HepG2 (cell line): ENCODE measurements around the gene SBNO2. TPM values are rescaled to one million over a fixed set of nuclear protein-coding genes. Genes with fewer than 3 reads are reported as not detected.

Experiments
- ATAC-seq: fragments of 200-7000 bp; cut with Tn5 transposase; 3 replicates; pipeline ENCODE4 v1.9.1; 2020; ENCODE audit warnings: mild to moderate bottlenecking, moderate library complexity
- BruUV-seq: library from RNA; stranded (reverse); fragments of 400-500 nt; replicated peaks from 2 replicates; lab custom pipeline; 2021; lab: Mats Ljungman, UMichigan
- CTCF ChIA-PET: fragments of 300-600 bp; formaldehyde crosslinking; extraction: SDS; loops from one replicate; lab custom pipeline; 2021; ENCODE audit warnings: low total read pairs, inconsistent platforms, low intra/inter-chr PET ratio; lab: Yijun Ruan, JAX
- POLR2A ChIA-PET: fragments of 350-600 bp; sonication (Branson Sonifier 250); formaldehyde crosslinking; loops from one replicate; lab custom pipeline; 2020; ENCODE audit warnings: antibody characterized with exemption, inconsistent platforms; lab: Yijun Ruan, JAX
- DNase-seq: peaks from one replicate; pipeline ENCODE4 v3.0.0-alpha.2; 2015; ENCODE audit warnings: low spot score
- FAIRE-seq: peaks from 3 replicates; lab custom pipeline; 2011; peaks lifted over from hg19 to GRCh38; lab: Jason Lieb, UNC
- H2AFZ ChIP-seq: one replicate; pipeline ENCODE4 v1.6.1; 2011; ENCODE audit warnings: low read length, inconsistent platforms
- H3K27ac ChIP-seq: fragments of 300-600 bp; 3 replicates; pipeline ENCODE4 v1.8.0; 2011; ENCODE audit warnings: mixed run types, mild to moderate bottlenecking, mixed read lengths, low read length, inconsistent platforms; ENCODE audit not compliant: insufficient read depth; ENCODE audit errors: extremely low read length
- H3K27me3 ChIP-seq, 2 experiments: fragments of 200-600 bp in 1 of 2; 2 replicates in 1 of 2; 3 replicates in 1 of 2; pipeline versions ENCODE4 v1.6.0 to v1.8.0; 2011; ENCODE audit warnings: low read length in 2 of 2, mild to moderate bottlenecking in 2 of 2, moderate library complexity in 2 of 2, inconsistent platforms in 1 of 2; ENCODE audit not compliant: insufficient read depth in 2 of 2, control insufficient read depth in 1 of 2
- H3K36me3 ChIP-seq, 2 experiments: fragments of 200-600 bp in 1 of 2; replicated peaks in 1 of 2; 2 replicates in 1 of 2; 3 replicates in 1 of 2; pipeline versions ENCODE4 v1.5.1 to v1.8.0; 2011; ENCODE audit warnings: low read length in 2 of 2, inconsistent platforms in 1 of 2; ENCODE audit not compliant: insufficient read depth in 2 of 2, control insufficient read depth in 1 of 2
- H3K4me1 ChIP-seq: 2 replicates; pipeline ENCODE4 v1.5.1; 2012; ENCODE audit warnings: low read length, inconsistent platforms; ENCODE audit not compliant: insufficient read depth
- H3K4me2 ChIP-seq: 2 replicates; pipeline ENCODE4 v1.6.0; 2011; ENCODE audit warnings: low read depth, low read length, inconsistent platforms
- H3K4me3 ChIP-seq, 3 experiments: fragments of 200-600 bp in 1 of 3; sonication (generic), shearing (Covaris generic) in 1 of 3; replicated peaks in 1 of 3; 2 replicates each; pipeline ENCODE4 v1.5.1; 2011 to 2016; ENCODE audit warnings: low read length in 3 of 3, inconsistent platforms in 2 of 3, low read depth in 2 of 3, mild to moderate bottlenecking in 2 of 3, control low read depth in 1 of 3, mixed read lengths in 1 of 3; ENCODE audit not compliant: insufficient read depth in 1 of 3
- H3K79me2 ChIP-seq: one replicate; pipeline ENCODE4 v1.6.1; 2011; ENCODE audit warnings: low read length, inconsistent platforms; ENCODE audit not compliant: insufficient read depth
- H3K9ac ChIP-seq: 2 replicates; pipeline ENCODE4 v1.6.0; 2011; ENCODE audit warnings: mild to moderate bottlenecking, low read depth, low read length, inconsistent platforms; ENCODE audit not compliant: insufficient read depth
- H3K9me3 ChIP-seq: 2 replicates; pipeline ENCODE4 v1.5.1; 2012; ENCODE audit warnings: mild to moderate bottlenecking, low read length
- H4K20me1 ChIP-seq: 2 replicates; pipeline ENCODE4 v1.6.0; 2011; ENCODE audit warnings: inconsistent platforms, mild to moderate bottlenecking, low read length, moderate library complexity; ENCODE audit not compliant: insufficient read depth
- AGO2 ChIP-seq: fragments of 200-400 bp; formaldehyde crosslinking; optimal IDR thresholded peaks from 2 replicates; pipeline ENCODE3; 2017; ENCODE audit warnings: mild to moderate bottlenecking, low read depth, low read length, moderate library complexity
- DNMT1 ChIP-seq: sonication (generic); formaldehyde crosslinking; IDR thresholded peaks from 2 replicates; pipeline ENCODE4 v1.5.1; 2020; ENCODE audit warnings: mild to moderate bottlenecking, missing genetic modification reagents
- GMEB1 ChIP-seq: sonication (generic); formaldehyde crosslinking; IDR thresholded peaks from 2 replicates; pipeline ENCODE4 v1.5.1; 2020; ENCODE audit warnings: missing genetic modification reagents, mild to moderate bottlenecking, borderline replicate concordance
- HOXA9 ChIP-seq: sonication (generic); formaldehyde crosslinking; IDR thresholded peaks from 2 replicates; pipeline ENCODE4 v1.8.1; 2022; ENCODE audit warnings: missing genetic modification reagents, mild to moderate bottlenecking, moderate library complexity, borderline replicate concordance
- PHF20 ChIP-seq: sonication (generic); formaldehyde crosslinking; IDR thresholded peaks from 2 replicates; pipeline ENCODE4 v1.5.0; 2020; ENCODE audit warnings: mild to moderate bottlenecking, missing genetic modification reagents
- ZFP36L1 ChIP-seq: sonication (generic); formaldehyde crosslinking; IDR thresholded peaks from 2 replicates; pipeline ENCODE4 v1.8.0; 2022; ENCODE audit warnings: mild to moderate bottlenecking, missing genetic modification reagents, moderate library complexity
- ZNF441 ChIP-seq: sonication (generic); formaldehyde crosslinking; IDR thresholded peaks from 2 replicates; pipeline ENCODE4 v1.7.0; 2021; ENCODE audit warnings: missing genetic modification reagents, borderline replicate concordance
- WGBS: methylation state at CpG from one replicate; pipeline ENCODE4 v1.1.6; 2017; ENCODE audit warnings: low lambda C conversion rate; 5-methylcytosine and 5-hydroxymethylcytosine counted together
- in situ Hi-C: cut with HindIII; loops from 2 replicates; pipeline ENCODE4 v1.10.0; 2017; ENCODE audit warnings: low pct_unique_long_range_greater_than_20kb; ENCODE audit not compliant: extremely low pct_ligation_motif_present
- intact Hi-C: fragments of 100-400 bp; cut with micrococcal nuclease; formaldehyde crosslinking; loops from one replicate; pipeline ENCODE4 v1.10.0; 2022; ENCODE audit not compliant: unreplicated experiment
- polyA plus RNA-seq, 8 experiments: library from polyadenylated mRNA; depleted of rRNA in 3 of 8; stranded (reverse) in 7 of 8; unstranded in 1 of 8; fragments of >200 nt; fragmentation: Illumina TruSeq in 4 of 8; extraction: Trizol in 4 of 8; gene quantifications; 2 replicates each; pipeline versions ENCODE4 v1.2.1 to v1.2.3, GENCODE V29; 2011 to 2016; ENCODE audit warnings: low read depth in 4 of 8, missing spikeins in 1 of 8, mixed read lengths in 1 of 8; ENCODE audit not compliant: insufficient read depth in 1 of 8
- total RNA-seq, 5 experiments: library from RNA; depleted of rRNA; stranded (reverse); fragments of >200 nt; fragmentation: Illumina TruSeq; extraction: Trizol; gene quantifications; 2 replicates each; pipeline ENCODE4 v1.2.3, GENCODE V29; 2016; ENCODE audit warnings: low read depth in 1 of 5
- TF ChIP-seq, protein P1 (sequence below): sonication (generic); formaldehyde crosslinking; IDR thresholded peaks from 2 replicates; pipeline ENCODE4 v1.5.1; 2020; ENCODE audit warnings: mild to moderate bottlenecking, missing genetic modification reagents, moderate library complexity

Gene SBNO2
- total and polyA plus RNA-seq, 2 of the 13 experiments (the other 11 are each of a cell fraction or from before 2014, with no cell fraction given): 8.6 to 10.4 TPM

DNA sequence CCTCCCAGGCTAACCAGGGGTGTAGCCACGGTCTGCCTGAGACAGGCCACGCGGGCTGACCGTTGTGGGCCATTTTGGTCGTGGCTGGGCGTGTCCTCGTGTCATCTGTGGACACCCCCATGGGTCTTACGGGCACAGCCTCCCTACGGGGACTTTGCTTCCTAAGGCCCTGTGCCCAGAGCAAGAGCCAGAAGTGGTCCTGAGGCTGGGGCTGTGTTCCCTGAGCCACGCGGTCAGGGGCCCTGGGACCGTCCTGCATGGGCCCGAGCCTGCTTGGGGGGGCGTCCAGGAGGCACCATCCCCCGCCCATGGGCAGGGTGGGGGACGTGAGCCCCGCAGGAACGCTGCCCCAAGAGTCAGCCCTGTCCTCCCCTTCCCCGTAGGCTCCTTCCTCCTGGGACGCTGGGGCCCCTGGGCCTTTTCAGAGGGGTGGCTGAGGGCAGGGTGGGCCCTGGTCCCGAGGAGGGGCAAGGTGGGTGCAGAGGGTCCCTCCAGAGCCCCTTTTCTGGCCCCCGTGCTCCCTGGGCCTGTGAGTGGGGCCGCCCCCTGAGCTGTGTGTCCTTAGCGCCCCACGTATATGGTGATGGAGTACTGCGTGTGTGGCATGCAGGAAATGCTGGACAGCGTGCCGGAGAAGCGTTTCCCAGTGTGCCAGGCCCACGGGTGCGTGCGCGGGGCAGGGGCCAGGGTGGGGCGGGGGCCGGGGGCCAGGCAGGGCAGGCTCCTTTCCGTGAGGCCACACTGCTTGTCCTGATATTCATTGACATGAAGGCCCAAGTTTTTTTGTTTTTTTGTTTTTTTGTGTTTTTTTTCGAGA is 44.9 kb upstream of the SBNO2 start:
- Histone ChIP-seq H4K20me1 (peaks cover 30% of the 10 kb centered on the region), H3K4me2 (no peak overlapping the region), H3K27me3 (no peaks in the 10 kb centered on the region), H3K4me1 (peaks cover 28% of the 10 kb centered on the region), H2AFZ (no peak overlapping the region), H3K36me3 (peaks cover 21 to 34% of the 10 kb centered on the region in 2 experiments; a peak in 4 of 5 replicates), H3K79me2 (peaks cover 44% of the 10 kb centered on the region), H3K9me3 (no peaks in the 10 kb centered on the region), H3K27ac (no peak overlapping the region), H3K4me3 (no peak overlapping the region), H3K9ac (no peak overlapping the region)
- intact Hi-C loops (no loop called here), in situ Hi-C loops (no loop called here)
- FAIRE-seq (no peak), DNase-seq (no peak), ATAC-seq (no peak)
- no TSS peak for BruUV-seq
- WGBS: 89% methylated on average over 21 of the region's 37 CpGs
- CTCF ChIA-PET: interaction anchor here (1.2 kb wide), 1 partner anchor 21 kb away, joined by 3 read pairs; no protein-coding TSS in a partner anchor
- POLR2A ChIA-PET: no interaction called here
- peak; percentile 66 for TF ChIP-seq AGO2
- TF ChIP-seq ZNF441 (CRISPR knock-in tag): no peak

DNA sequence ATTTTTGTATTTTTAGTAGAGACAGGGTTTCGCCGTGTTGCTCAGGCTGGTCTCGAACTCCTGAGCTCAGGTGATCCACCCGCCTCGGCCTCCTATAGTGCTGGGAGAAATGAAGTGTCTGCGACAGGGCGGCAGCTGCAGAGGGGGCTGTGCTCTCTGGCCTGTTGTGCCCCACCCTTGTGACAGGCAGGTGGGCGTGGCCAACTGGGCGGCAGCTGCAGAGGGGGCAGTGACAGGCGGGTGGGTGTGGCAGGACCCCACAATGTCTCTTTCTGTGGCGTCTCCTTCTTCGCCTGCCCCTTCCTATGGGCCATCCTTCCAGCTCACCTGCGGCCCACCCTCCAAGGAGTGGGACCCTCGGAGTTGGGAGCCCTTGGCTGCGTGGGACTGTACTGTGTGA is 43.3 kb upstream of the SBNO2 start:
- POLR2A ChIA-PET: interaction anchor here (1.6 kb wide), 1 partner anchor 52 kb away, joined by 5 read pairs; the partner anchor contains the start of gene CIRBP
- FAIRE-seq: no peak

More for the DNA sequence above, 43.3 kb upstream of the SBNO2 start:
- in situ Hi-C loops: no loop called here
- TF ChIP-seq ZFP36L1 (no peak), GMEB1 (CRISPR knock-in tag) (no peak), HOXA9 (CRISPR knock-in tag) (no peak), PHF20 (no peak), DNMT1 (CRISPR knock-in tag) (no peak)
- TF ChIP-seq, protein P1, sequence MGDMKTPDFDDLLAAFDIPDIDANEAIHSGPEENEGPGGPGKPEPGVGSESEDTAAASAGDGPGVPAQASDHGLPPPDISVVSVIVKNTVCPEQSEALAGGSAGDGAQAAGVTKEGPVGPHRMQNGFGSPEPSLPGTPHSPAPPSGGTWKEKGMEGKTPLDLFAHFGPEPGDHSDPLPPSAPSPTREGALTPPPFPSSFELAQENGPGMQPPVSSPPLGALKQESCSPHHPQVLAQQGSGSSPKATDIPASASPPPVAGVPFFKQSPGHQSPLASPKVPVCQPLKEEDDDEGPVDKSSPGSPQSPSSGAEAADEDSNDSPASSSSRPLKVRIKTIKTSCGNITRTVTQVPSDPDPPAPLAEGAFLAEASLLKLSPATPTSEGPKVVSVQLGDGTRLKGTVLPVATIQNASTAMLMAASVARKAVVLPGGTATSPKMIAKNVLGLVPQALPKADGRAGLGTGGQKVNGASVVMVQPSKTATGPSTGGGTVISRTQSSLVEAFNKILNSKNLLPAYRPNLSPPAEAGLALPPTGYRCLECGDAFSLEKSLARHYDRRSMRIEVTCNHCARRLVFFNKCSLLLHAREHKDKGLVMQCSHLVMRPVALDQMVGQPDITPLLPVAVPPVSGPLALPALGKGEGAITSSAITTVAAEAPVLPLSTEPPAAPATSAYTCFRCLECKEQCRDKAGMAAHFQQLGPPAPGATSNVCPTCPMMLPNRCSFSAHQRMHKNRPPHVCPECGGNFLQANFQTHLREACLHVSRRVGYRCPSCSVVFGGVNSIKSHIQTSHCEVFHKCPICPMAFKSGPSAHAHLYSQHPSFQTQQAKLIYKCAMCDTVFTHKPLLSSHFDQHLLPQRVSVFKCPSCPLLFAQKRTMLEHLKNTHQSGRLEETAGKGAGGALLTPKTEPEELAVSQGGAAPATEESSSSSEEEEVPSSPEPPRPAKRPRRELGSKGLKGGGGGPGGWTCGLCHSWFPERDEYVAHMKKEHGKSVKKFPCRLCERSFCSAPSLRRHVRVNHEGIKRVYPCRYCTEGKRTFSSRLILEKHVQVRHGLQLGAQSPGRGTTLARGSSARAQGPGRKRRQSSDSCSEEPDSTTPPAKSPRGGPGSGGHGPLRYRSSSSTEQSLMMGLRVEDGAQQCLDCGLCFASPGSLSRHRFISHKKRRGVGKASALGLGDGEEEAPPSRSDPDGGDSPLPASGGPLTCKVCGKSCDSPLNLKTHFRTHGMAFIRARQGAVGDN (CRISPR knock-in tag): no peak
- TF ChIP-seq, all 625 proteins: peak for 0
- peaks cover 28% of the 10 kb centered on the region for H3K4me1 ChIP-seq
- no peak overlapping the region for H3K4me3 ChIP-seq
- peak overlapping the region; percentile 1; the same call in 1 of the 2 replicates for H3K4me2 ChIP-seq
- ATAC-seq: no peak
- peaks cover 17 to 31% of the 10 kb centered on the region in 2 experiments; a peak in 4 of 5 replicates for H3K36me3 ChIP-seq
- no TSS peak for BruUV-seq
- H3K27me3 ChIP-seq: no peaks in the 10 kb centered on the region
- peaks cover 58% of the 10 kb centered on the region for H3K79me2 ChIP-seq
- WGBS: 93% methylated on average over 9 of the region's 15 CpGs
- CTCF ChIA-PET: no interaction called here
- DNase-seq: no peak
- H3K9me3 ChIP-seq: no peaks in the 10 kb centered on the region
- no peak overlapping the region for H2AFZ ChIP-seq
- H4K20me1 ChIP-seq: peaks cover 36% of the 10 kb centered on the region
- H3K9ac ChIP-seq: no peak overlapping the region
- H3K27ac ChIP-seq: no peak overlapping the region
- intact Hi-C loops: no loop called here
